Measurements from ENCODE around the gene PSENEN.
A peak's percentile ranks its signal among the peaks of the same experiment; 100 is the strongest.

GRCh38 chr19:35715981-35716800, 29.3 kb upstream of the PSENEN start:
- TF ChIP-seq CTCF (IDR thresholded peaks at IDR 0.05; ENCODE audit: control extremely low read depth in 1 of 3, insufficient read depth in 1 of 3, low read depth in 1 of 3, low read length in 3 of 3) (no peak), ZNF274 (IDR thresholded peaks at IDR 0.05; ENCODE audit: borderline replicate concordance, extremely low read depth, low read length) (no peak), POLR2AphosphoS5 (IDR thresholded peaks at IDR 0.05; ENCODE audit: low read depth, low read length) (peak; percentile 55; the same call in 1 of the 2 replicates), HDAC6 (IDR thresholded peaks at IDR 0.05; ENCODE audit: low read depth, low read length) (no peak)

All from H1 (cell line).